ENCODE data around the gene CLIP4. TPM values are rescaled to one million over a fixed set of nuclear protein-coding genes. Genes with fewer than 3 reads are reported as not detected.

The CLIP4 gene, protein sequence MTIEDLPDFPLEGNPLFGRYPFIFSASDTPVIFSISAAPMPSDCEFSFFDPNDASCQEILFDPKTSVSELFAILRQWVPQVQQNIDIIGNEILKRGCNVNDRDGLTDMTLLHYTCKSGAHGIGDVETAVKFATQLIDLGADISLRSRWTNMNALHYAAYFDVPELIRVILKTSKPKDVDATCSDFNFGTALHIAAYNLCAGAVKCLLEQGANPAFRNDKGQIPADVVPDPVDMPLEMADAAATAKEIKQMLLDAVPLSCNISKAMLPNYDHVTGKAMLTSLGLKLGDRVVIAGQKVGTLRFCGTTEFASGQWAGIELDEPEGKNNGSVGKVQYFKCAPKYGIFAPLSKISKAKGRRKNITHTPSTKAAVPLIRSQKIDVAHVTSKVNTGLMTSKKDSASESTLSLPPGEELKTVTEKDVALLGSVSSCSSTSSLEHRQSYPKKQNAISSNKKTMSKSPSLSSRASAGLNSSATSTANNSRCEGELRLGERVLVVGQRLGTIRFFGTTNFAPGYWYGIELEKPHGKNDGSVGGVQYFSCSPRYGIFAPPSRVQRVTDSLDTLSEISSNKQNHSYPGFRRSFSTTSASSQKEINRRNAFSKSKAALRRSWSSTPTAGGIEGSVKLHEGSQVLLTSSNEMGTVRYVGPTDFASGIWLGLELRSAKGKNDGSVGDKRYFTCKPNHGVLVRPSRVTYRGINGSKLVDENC
- 38.8 TPM for total RNA-seq

DNA sequence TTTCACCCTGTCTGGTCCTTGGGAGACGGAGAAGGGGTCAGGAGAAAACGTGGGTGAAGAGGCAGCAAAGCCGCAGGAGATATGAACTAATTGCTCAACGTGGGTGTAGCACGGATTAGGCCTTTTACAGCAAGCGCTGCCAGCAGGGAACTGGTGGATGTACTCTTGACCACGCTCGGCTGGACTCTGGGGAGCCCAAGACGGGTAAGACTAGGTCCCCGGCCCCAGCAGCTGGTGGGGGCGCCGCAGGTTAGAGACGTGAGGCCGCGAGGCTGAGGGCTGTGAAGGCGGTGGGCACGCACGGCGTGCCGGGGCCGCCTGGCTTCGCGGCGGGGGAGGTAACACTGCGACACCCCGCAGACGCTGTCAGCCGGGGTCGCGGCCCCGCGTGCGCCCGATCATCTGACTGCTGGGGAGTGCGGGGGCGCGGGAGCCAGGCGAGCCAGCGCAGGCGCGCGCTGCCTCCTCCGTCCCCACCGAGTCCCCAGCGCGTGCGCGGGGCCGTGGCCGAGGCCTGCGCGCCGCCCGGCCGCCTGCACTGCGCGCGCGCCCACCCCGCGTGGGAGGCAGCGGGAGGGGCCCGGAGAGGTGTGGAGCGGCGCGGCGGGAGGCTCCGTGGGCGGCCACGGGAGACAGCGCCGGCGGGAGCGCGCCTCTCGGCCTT lies at the start of gene CLIP4:
CLIP4 (plus strand) TSS at position 470 of the 664 bp plus-strand sequence. CDS start 5,974 bp downstream, outside the sequence.

DNA sequence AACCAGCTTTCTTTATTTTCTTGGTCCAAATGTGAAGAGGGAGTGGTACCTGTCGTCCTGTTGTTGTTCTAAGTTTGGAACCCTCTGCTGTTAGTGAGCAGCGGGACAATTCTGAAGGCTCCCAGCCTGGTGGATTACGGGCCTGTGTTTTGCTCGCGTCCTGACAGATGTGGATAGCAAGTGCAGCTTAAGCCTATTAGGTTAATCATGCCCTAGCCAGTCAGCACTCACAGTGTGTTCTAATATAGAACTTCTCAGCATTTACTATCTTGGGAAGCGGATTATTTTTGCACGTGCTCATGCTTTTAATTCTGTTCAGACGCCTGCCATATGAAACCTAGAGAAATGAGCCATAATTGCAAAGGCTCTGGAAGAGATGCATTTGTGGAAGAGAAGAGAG lies 40.8 kb upstream of the CLIP4 start, which contains the start of gene PCARE:
PCARE (minus strand) TSS at position 113 of the 400 bp plus-strand sequence. CDS start 262 bp downstream, outside the sequence.

Other genes starting within 250 kb of the CLIP4 start
- gene TRMT61B, start 245.1 kb upstream of the CLIP4 start, total RNA-seq: 25.6 TPM
- 55.4 TPM for gene WDR43, start 220.7 kb upstream of the CLIP4 start, total RNA-seq
- gene TOGARAM2, start 134.1 kb upstream of the CLIP4 start, total RNA-seq: 2.3 TPM
- 0.23 TPM for gene PCARE, start 40.9 kb upstream of the CLIP4 start, total RNA-seq

All from diencephalon (tissue), 1 donor.